ENCODE measurements around the gene MYO3B.

GRCh38 chr2:170345607-170346006, 167.7 kb downstream of the MYO3B start:
- TF ChIP-seq, protein P1, sequence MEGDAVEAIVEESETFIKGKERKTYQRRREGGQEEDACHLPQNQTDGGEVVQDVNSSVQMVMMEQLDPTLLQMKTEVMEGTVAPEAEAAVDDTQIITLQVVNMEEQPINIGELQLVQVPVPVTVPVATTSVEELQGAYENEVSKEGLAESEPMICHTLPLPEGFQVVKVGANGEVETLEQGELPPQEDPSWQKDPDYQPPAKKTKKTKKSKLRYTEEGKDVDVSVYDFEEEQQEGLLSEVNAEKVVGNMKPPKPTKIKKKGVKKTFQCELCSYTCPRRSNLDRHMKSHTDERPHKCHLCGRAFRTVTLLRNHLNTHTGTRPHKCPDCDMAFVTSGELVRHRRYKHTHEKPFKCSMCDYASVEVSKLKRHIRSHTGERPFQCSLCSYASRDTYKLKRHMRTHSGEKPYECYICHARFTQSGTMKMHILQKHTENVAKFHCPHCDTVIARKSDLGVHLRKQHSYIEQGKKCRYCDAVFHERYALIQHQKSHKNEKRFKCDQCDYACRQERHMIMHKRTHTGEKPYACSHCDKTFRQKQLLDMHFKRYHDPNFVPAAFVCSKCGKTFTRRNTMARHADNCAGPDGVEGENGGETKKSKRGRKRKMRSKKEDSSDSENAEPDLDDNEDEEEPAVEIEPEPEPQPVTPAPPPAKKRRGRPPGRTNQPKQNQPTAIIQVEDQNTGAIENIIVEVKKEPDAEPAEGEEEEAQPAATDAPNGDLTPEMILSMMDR (conservative IDR thresholded peaks at IDR 0.05; ENCODE audit: low read length): no peak
- no peak for TF ChIP-seq EZH2phosphoT487 (IDR thresholded peaks at IDR 0.05; ENCODE audit: borderline replicate concordance, low read depth, low read length)
